SK-N-SH treated with all-trans-retinoic acid at 6 μM for 48 hours (cell line): ENCODE data around the gene ERN1.
"Not testable (repeated sequence)": the region's sequence is repeated elsewhere in the genome, so short reads cannot be mapped to it uniquely, and the experiment has no call there.

Experiments used
- ATAC-seq: fragments of 200-7000 bp; cut with Tn5 transposase; 3 replicates; pipeline ENCODE4 v1.9.1; 2020; ENCODE audit warnings: mild to moderate bottlenecking, moderate library complexity
- ARNTL ChIP-seq: fragments of 450-650 bp; formaldehyde crosslinking; IDR thresholded peaks from 2 replicates; pipeline ENCODE4 v1.5.0; 2020; ENCODE audit warnings: low read depth, mild to moderate bottlenecking, moderate library complexity, borderline replicate concordance
- BACH2 ChIP-seq: fragments of 250-450 bp; sonication (Bioruptor Pico); IDR thresholded peaks from 2 replicates; pipeline ENCODE4 v1.9.0; 2021; ENCODE audit warnings: mild to moderate bottlenecking, borderline replicate concordance
- CSDC2 ChIP-seq: fragments of 250-450 bp; sonication (Bioruptor Pico); IDR thresholded peaks from 2 replicates; pipeline ENCODE4 v1.5.0; 2020; ENCODE audit warnings: mild to moderate bottlenecking, moderate library complexity
- ESRRG ChIP-seq: fragments of 250-450 bp; sonication (Bioruptor Pico); IDR thresholded peaks from 2 replicates; pipeline ENCODE4 v1.6.1; 2021; ENCODE audit warnings: mild to moderate bottlenecking
- GLIS3 ChIP-seq: fragments of 250-450 bp; sonication (Bioruptor Pico); IDR thresholded peaks from 2 replicates; pipeline ENCODE4 v1.5.0; 2020; ENCODE audit warnings: mild to moderate bottlenecking, moderate library complexity
- ISL1 ChIP-seq: fragments of 250-450 bp; sonication (Bioruptor Pico); IDR thresholded peaks from 2 replicates; pipeline ENCODE4 v2.1.2; 2022; ENCODE audit warnings: mild to moderate bottlenecking, moderate library complexity
- OSR1 ChIP-seq: fragments of 250-450 bp; sonication (Bioruptor Pico); IDR thresholded peaks from 2 replicates; pipeline ENCODE4 v1.8.0; 2022; ENCODE audit warnings: moderate library complexity, mild to moderate bottlenecking, inconsistent platforms
- RARB ChIP-seq: fragments of 250-450 bp; sonication (Bioruptor Pico); IDR thresholded peaks from 2 replicates; pipeline ENCODE4 v1.8.0; 2021; ENCODE audit warnings: mild to moderate bottlenecking, moderate library complexity
- TCF4 ChIP-seq: fragments of 250-450 bp; sonication (Bioruptor Pico); IDR thresholded peaks from 2 replicates; pipeline ENCODE4 v1.8.0; 2021; ENCODE audit warnings: mild to moderate bottlenecking, moderate library complexity, borderline replicate concordance
- TOX ChIP-seq: fragments of 250-450 bp; sonication (Bioruptor Pico); IDR thresholded peaks from 2 replicates; pipeline ENCODE4 v1.8.0; 2021; ENCODE audit warnings: mild to moderate bottlenecking, moderate library complexity, borderline replicate concordance
- ZC3H10 ChIP-seq: fragments of 250-450 bp; sonication (Bioruptor Pico); IDR thresholded peaks from 2 replicates; pipeline ENCODE4 v1.5.1; 2021; ENCODE audit warnings: mild to moderate bottlenecking, moderate library complexity
- ZFP30 ChIP-seq: fragments of 450-650 bp; formaldehyde crosslinking; IDR thresholded peaks from 2 replicates; pipeline ENCODE4 v1.5.0; 2022; ENCODE audit warnings: mild to moderate bottlenecking, moderate library complexity
- ZNF565 ChIP-seq: fragments of 450-650 bp; formaldehyde crosslinking; conservative IDR thresholded peaks from 2 replicates; pipeline ENCODE4 v1.5.0; 2020; ENCODE audit warnings: low read depth, mild to moderate bottlenecking, moderate library complexity
- TF ChIP-seq, protein P1 (sequence below): fragments of 250-450 bp; sonication (Bioruptor Pico); IDR thresholded peaks from 2 replicates; pipeline ENCODE4 v1.8.0; 2021; ENCODE audit warnings: low read depth, mild to moderate bottlenecking, moderate library complexity, borderline replicate concordance
- TF ChIP-seq, protein P2 (sequence below): fragments of 250-450 bp; sonication (Bioruptor Pico); IDR thresholded peaks from 2 replicates; pipeline ENCODE4 v1.5.1; 2020; ENCODE audit warnings: low read depth, mild to moderate bottlenecking, moderate library complexity
- TF ChIP-seq, protein P3 (sequence below): fragments of 250-450 bp; sonication (Bioruptor Pico); IDR thresholded peaks from 2 replicates; pipeline ENCODE4 v1.5.0; 2020; ENCODE audit warnings: mild to moderate bottlenecking, moderate library complexity

The ERN1 gene

DNA sequence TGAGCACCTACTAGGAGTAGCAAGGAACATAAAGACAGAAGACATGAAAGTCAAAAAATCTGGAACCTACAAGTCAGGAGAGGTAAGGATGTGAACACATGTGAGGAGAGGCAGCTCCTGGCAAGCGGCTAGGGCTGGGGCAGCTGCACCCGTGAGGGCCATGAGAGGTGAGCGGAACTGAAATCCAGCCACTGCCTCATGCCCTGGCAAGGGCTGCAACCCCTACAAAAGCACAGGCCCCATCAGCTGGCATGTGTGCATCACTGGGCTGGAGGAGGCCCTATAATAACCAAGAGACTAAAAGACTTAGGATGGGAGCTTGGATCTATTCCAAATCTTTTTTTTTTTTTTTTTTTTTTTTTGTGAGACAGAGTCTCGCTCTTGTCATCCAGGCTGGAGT lies 40.3 kb upstream of the ERN1 start:
- no peak for ATAC-seq

DNA sequence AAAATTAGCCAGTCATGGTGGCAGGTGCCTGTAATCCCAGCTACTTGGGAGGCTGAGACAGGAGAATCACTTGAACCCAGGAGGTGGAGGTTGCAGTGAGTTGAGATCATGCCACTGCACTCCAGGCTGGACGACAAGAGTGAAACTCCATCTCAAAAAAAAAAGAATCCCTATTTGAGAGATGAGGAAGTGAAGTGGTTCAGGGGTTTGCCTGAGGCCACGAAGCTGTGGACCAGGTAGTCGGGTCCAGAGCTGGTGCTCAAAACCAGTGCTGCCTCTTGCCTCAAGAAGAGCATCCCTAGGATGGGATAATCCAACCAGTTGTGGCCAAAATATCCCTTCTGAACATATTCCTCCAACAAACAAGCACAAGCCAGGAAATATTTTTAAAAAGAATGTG lies 37.7 kb upstream of the ERN1 start:
- ATAC-seq = not testable (repeated sequence)

More for the DNA sequence above, 40.3 kb upstream of the ERN1 start:
- no peak for TF ChIP-seq ARNTL (CRISPR knock-in tag)
- TF ChIP-seq, protein P1, sequence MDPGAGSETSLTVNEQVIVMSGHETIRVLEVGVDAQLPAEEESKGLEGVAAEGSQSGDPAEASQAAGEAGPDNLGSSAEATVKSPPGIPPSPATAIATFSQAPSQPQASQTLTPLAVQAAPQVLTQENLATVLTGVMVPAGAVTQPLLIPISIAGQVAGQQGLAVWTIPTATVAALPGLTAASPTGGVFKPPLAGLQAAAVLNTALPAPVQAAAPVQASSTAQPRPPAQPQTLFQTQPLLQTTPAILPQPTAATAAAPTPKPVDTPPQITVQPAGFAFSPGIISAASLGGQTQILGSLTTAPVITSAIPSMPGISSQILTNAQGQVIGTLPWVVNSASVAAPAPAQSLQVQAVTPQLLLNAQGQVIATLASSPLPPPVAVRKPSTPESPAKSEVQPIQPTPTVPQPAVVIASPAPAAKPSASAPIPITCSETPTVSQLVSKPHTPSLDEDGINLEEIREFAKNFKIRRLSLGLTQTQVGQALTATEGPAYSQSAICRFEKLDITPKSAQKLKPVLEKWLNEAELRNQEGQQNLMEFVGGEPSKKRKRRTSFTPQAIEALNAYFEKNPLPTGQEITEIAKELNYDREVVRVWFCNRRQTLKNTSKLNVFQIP (CRISPR knock-in tag) = no peak
- no peak for TF ChIP-seq ZNF565
- TF ChIP-seq CSDC2 (CRISPR knock-in tag) = no peak
- TF ChIP-seq ZFP30 = no peak
- no peak for TF ChIP-seq OSR1

DNA sequence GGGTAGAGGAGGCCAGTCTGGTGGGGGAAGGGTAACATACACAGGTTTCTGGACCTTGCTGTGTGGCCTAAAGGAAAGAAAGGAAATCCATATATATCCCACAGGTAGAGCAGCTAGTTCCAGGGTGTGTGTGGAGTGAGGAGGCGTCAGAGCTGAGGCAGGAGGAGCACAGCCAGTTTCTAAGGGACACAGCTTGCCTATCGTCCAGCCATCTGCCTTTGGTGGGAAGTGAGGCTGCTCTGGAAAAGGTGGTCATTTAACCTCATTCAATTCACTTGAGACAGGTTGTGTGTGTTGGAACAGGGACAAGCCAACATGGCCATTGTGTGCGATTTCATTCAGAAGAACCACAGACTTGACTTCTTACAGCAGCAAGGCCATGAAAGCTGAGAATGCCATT lies 36.9 kb upstream of the ERN1 start:
- ATAC-seq = no peak

DNA sequence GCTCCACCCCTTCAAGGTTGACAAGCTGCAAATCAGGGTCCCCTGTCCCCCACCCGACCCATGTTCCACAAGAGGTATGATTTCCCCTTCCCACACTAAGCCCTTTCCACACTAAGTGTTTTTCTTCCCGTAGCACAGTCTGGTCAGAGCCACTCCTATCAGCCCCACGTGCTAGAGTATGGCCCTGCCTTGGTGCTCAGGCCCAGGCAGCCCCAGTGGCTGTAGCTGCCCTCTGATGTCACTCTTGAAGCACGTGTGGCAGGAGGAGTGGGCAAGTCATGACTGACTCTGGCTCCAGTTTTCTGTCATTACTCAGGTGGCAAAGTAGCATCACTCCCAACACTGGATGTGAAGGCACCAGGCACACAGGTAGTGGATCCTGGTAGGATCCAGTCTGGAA lies 35.4 kb upstream of the ERN1 start:
- ATAC-seq = no peak
- TF ChIP-seq TOX (CRISPR knock-in tag) = no peak
- no peak for TF ChIP-seq OSR1

More for the DNA sequence above, 36.9 kb upstream of the ERN1 start:
- TF ChIP-seq, protein P2, sequence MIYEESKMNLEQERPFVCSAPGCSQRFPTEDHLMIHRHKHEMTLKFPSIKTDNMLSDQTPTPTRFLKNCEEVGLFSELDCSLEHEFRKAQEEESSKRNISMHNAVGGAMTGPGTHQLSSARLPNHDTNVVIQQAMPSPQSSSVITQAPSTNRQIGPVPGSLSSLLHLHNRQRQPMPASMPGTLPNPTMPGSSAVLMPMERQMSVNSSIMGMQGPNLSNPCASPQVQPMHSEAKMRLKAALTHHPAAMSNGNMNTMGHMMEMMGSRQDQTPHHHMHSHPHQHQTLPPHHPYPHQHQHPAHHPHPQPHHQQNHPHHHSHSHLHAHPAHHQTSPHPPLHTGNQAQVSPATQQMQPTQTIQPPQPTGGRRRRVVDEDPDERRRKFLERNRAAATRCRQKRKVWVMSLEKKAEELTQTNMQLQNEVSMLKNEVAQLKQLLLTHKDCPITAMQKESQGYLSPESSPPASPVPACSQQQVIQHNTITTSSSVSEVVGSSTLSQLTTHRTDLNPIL (CRISPR knock-in tag) = no peak
- TF ChIP-seq GLIS3 (CRISPR knock-in tag) (no peak), TOX (CRISPR knock-in tag) (no peak), BACH2 (CRISPR knock-in tag) (no peak), ISL1 (CRISPR knock-in tag) (no peak), RARB (CRISPR knock-in tag) (no peak), CSDC2 (CRISPR knock-in tag) (no peak), ARNTL (CRISPR knock-in tag) (no peak), ESRRG (no peak), ZC3H10 (CRISPR knock-in tag) (no peak)
- TF ChIP-seq, protein P3, sequence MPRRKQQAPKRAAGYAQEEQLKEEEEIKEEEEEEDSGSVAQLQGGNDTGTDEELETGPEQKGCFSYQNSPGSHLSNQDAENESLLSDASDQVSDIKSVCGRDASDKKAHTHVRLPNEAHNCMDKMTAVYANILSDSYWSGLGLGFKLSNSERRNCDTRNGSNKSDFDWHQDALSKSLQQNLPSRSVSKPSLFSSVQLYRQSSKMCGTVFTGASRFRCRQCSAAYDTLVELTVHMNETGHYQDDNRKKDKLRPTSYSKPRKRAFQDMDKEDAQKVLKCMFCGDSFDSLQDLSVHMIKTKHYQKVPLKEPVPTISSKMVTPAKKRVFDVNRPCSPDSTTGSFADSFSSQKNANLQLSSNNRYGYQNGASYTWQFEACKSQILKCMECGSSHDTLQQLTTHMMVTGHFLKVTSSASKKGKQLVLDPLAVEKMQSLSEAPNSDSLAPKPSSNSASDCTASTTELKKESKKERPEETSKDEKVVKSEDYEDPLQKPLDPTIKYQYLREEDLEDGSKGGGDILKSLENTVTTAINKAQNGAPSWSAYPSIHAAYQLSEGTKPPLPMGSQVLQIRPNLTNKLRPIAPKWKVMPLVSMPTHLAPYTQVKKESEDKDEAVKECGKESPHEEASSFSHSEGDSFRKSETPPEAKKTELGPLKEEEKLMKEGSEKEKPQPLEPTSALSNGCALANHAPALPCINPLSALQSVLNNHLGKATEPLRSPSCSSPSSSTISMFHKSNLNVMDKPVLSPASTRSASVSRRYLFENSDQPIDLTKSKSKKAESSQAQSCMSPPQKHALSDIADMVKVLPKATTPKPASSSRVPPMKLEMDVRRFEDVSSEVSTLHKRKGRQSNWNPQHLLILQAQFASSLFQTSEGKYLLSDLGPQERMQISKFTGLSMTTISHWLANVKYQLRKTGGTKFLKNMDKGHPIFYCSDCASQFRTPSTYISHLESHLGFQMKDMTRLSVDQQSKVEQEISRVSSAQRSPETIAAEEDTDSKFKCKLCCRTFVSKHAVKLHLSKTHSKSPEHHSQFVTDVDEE = no peak

DNA sequence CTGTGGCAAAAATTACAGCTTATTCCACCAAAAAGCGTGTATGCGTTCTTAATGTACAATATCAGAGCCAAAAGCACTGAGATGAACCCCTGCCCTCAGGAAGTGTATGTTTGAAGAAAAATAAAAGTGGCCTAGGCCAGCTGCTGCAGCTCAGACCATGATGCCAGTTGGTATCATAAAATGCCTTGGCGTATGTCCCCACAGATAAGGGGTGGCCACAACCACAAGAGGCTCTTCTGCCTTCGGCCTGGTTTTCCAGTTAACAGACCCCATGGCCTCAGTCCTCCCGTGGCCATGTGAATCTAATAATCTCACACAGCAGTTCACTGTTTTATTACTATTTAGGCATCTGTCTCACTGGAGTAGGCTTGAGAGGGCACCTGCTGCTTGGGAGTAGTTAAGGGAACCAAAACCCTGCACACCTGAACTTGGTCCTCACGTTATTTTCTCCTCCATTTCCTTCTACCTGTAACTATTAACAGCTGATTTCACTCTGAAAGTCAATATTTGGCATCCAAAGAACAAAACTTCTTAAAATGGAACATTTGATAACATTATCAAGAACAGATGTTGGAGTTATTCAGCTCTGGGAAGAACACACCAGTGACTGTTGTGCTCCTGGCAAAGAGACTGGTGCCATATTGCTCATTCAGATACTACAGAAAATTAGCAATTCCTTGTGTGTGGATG lies 34.8 kb upstream of the ERN1 start:
- TF ChIP-seq TCF4 (CRISPR knock-in tag) = peak; percentile 81
- no peak for TF ChIP-seq ESRRG
- no peak for TF ChIP-seq ISL1 (CRISPR knock-in tag)
- TF ChIP-seq, protein P3 = peak; percentile 52; the same call in 1 of the 2 replicates
- ATAC-seq = no peak
